ENCODE data around the gene VSTM5.

GRCh38 chr11:93870616-93871015, 20.2 kb upstream of the VSTM5 start:
- no peak for TF ChIP-seq CTCF (IDR thresholded peaks at IDR 0.05; ENCODE audit: low read depth, low read length, missing input control)
- no peak for TF ChIP-seq SP1 (IDR thresholded peaks at IDR 0.05)
- no peak for TF ChIP-seq ZBTB33 (IDR thresholded peaks at IDR 0.05)
- TF ChIP-seq MAX (IDR thresholded peaks at IDR 0.05): no peak
- TF ChIP-seq REST (IDR thresholded peaks at IDR 0.05): no peak
- no peak for TF ChIP-seq YY1 (IDR thresholded peaks at IDR 0.05)
- TF ChIP-seq GABPA (IDR thresholded peaks at IDR 0.05 in 1 of 2, conservative IDR thresholded peaks at IDR 0.05 in 1 of 2): no peak
- TF ChIP-seq EGR1 (IDR thresholded peaks at IDR 0.05; ENCODE audit: low read depth in 2 of 2): no peak
- no peak for TF ChIP-seq JUND (IDR thresholded peaks at IDR 0.05)
- TF ChIP-seq ATF3 (IDR thresholded peaks at IDR 0.05): no peak
